ENCODE results near the gene ZC2HC1B.

DNA sequence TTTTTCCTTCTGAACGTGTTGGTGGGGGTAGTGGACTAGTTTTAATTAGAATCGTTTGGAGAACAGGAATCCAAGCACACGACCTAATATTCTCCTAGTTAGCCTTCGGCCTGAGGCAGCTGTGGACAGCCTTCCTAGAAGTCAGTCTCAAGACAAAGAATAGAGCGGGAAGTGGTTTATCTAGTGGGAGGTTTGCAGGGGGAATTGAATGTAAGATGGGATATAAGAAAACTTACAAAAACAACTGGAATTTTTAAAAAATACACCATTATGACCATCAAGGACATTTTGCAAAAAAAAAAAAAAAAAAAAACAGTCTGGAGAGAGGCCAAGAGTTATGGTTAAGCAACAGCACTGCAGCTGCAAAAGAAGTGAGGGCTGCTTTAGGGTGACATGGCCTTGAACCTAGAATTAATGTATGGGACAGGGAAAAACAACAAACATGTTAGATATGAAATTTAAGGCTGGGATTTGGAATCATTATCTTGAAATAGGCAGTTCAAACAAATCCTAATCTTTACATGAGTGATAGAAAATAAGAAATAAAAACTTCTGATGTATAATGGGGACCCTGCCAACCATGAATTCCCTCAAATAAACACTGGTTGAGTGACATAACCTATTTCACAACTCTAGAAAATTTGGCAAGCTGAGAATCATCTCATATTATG lies 103.6 kb downstream of the ZC2HC1B start:
- TF ChIP-seq, protein P1, sequence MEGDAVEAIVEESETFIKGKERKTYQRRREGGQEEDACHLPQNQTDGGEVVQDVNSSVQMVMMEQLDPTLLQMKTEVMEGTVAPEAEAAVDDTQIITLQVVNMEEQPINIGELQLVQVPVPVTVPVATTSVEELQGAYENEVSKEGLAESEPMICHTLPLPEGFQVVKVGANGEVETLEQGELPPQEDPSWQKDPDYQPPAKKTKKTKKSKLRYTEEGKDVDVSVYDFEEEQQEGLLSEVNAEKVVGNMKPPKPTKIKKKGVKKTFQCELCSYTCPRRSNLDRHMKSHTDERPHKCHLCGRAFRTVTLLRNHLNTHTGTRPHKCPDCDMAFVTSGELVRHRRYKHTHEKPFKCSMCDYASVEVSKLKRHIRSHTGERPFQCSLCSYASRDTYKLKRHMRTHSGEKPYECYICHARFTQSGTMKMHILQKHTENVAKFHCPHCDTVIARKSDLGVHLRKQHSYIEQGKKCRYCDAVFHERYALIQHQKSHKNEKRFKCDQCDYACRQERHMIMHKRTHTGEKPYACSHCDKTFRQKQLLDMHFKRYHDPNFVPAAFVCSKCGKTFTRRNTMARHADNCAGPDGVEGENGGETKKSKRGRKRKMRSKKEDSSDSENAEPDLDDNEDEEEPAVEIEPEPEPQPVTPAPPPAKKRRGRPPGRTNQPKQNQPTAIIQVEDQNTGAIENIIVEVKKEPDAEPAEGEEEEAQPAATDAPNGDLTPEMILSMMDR (IDR thresholded peaks at IDR 0.05), result no peak
- TF ChIP-seq EZH2phosphoT487 (IDR thresholded peaks at IDR 0.05; ENCODE audit: borderline replicate concordance, low read depth) (no peak), JUND (IDR thresholded peaks at IDR 0.05) (no peak), NFIC (IDR thresholded peaks at IDR 0.05; ENCODE audit: borderline replicate concordance) (no peak), TEAD4 (IDR thresholded peaks at IDR 0.05; ENCODE audit: borderline replicate concordance, insufficient read depth) (no peak)
